ENCODE data around the gene UHMK1. TPM values are rescaled to one million over a fixed set of nuclear protein-coding genes. Genes with fewer than 3 reads are reported as not detected.

UHMK1 gene
- total and polyA plus RNA-seq, 2 of the 4 experiments (the other 2 are of a cell fraction), result 15.6 to 57.9 TPM

DNA sequence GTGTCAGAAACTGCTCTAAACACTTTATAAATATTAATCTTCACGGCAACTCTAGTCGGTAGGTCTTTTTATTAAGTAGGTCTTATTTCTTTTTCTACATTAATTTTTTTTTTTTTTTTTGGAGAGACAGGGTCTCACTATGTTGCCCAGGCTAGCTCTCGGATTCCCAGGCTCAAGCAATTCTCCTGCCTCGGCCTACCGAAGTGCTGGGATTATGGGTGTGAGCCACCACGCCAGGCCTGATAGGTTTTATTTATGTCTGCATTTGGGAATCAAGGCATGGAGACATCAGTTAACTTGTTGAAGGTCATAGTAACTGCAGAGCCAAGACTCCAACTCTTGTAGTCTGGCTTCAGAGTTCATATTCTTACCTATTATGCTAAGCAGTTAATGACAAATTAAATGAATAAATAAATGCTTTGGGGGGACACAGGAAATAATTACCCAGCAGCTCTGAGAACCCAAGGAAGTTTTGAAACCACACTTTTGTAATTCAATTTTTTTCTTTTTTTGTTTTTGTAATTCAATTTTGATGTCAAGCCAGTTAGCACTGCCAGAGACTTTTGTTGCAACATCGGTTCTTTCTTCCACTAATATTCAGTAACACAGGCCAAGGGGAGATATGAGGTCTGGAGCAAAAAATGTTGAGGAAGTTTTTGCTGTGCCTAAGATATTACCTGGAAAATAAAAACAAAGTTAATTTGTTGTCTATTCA is 54.5 kb downstream of the UHMK1 start:
- no TSS peak for BruUV-seq (replicated peaks)
- intact Hi-C loops (cut with micrococcal nuclease), result no loop called here

More for the DNA sequence above, 54.5 kb downstream of the UHMK1 start:
- no peak overlapping the region for H2AK5ac ChIP-seq (ENCODE audit: low read depth, low read length)
- no peak overlapping the region for H4K91ac ChIP-seq (ENCODE audit: insufficient read depth, low read depth, low read length)
- H3K18ac ChIP-seq (ENCODE audit: low read depth, low read length), result no peak overlapping the region
- H3K27me3 ChIP-seq (ENCODE audit: control insufficient read depth, insufficient read depth, low read length), result no peaks in the 10 kb centered on the region
- H3K4me2 ChIP-seq (ENCODE audit: low read depth, low read length), result no peak overlapping the region
- ChIA-PET POLR2A (ENCODE audit: unreplicated experiment) (no interaction called here), CTCF (no interaction called here)
- no peak overlapping the region for H3K14ac ChIP-seq (replicated peaks; ENCODE audit: low read depth, low read length)
- no peak overlapping the region for H2BK120ac ChIP-seq (ENCODE audit: low read depth, low read length)
- H3K23ac ChIP-seq (ENCODE audit: low read depth, low read length), result no peak overlapping the region
- no peak overlapping the region for H3K27ac ChIP-seq (ENCODE audit: insufficient read depth, low read length)
- no peak overlapping the region for H2BK20ac ChIP-seq (ENCODE audit: low read depth, low read length)
- WGBS, 2 experiments (ENCODE audit: extremely low coverage in 2 of 2, insufficient read length in 1 of 2), result no CpG with 5 or more reads among the region's 7 CpGs
- H3K79me1 ChIP-seq (ENCODE audit: low read depth in 1 of 2, low read length in 2 of 2), result no peaks in the 10 kb centered on the region
- H4K20me1 ChIP-seq (ENCODE audit: insufficient read depth, low read length), result no peaks in the 10 kb centered on the region
- H3K9me1 ChIP-seq (ENCODE audit: insufficient read depth, low read length), result no peaks in the 10 kb centered on the region
- H3K9me3 ChIP-seq (ENCODE audit: control insufficient read depth, insufficient read depth, low read length), result no peaks in the 10 kb centered on the region
- in situ Hi-C loops (cut with MboI; ENCODE audit: low sequenced_read_pairs), result no loop called here
- no peak overlapping the region for H2AK9ac ChIP-seq (replicated peaks; ENCODE audit: low read depth, low read length, poor library complexity)
- ATAC-seq (ENCODE audit: low read depth) (no peak; the same call in 1 of the 2 replicates), DNase-seq (no peak)
- no peaks in the 10 kb centered on the region for H3K36me3 ChIP-seq (ENCODE audit: control insufficient read depth, insufficient read depth, low read length)
- no peak overlapping the region for H2BK15ac ChIP-seq (ENCODE audit: low read depth, low read length)
- dilution Hi-C loops (cut with HindIII; ENCODE audit: low sequenced_read_pairs, unreplicated experiment), result no loop called here
- no peak overlapping the region for H3K56ac ChIP-seq (ENCODE audit: extremely low read depth, insufficient read depth, low read length)
- TF ChIP-seq RFX5 (IDR thresholded peaks at IDR 0.05; ENCODE audit: low read depth, low read length) (no peak), POLR2A (IDR thresholded peaks at IDR 0.05; ENCODE audit: low read depth, low read length) (no peak), CTCF (conservative IDR thresholded peaks at IDR 0.05; ENCODE audit: low read depth, low read length) (no peak), ELK1 (IDR thresholded peaks at IDR 0.05; ENCODE audit: borderline replicate concordance, low read depth, low read length) (no peak), CHD1 (IDR thresholded peaks at IDR 0.05; ENCODE audit: low read depth, low read length) (no peak), MXI1 (IDR thresholded peaks at IDR 0.05; ENCODE audit: borderline replicate concordance, low read depth, low read length) (no peak), MAFK (IDR thresholded peaks at IDR 0.05; ENCODE audit: low read depth, low read length) (no peak), BHLHE40 (IDR thresholded peaks at IDR 0.05; ENCODE audit: low read depth, low read length) (no peak), FOS (IDR thresholded peaks at IDR 0.05; ENCODE audit: low read depth, low read length) (no peak), SMC3 (IDR thresholded peaks at IDR 0.05; ENCODE audit: low read depth, low read length) (no peak), RAD21 (IDR thresholded peaks at IDR 0.05; ENCODE audit: low read length) (no peak), MAZ (IDR thresholded peaks at IDR 0.05; ENCODE audit: borderline replicate concordance, low read depth, low read length) (no peak)
- TF ChIP-seq, protein P1, sequence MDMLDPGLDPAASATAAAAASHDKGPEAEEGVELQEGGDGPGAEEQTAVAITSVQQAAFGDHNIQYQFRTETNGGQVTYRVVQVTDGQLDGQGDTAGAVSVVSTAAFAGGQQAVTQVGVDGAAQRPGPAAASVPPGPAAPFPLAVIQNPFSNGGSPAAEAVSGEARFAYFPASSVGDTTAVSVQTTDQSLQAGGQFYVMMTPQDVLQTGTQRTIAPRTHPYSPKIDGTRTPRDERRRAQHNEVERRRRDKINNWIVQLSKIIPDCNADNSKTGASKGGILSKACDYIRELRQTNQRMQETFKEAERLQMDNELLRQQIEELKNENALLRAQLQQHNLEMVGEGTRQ (IDR thresholded peaks at IDR 0.05; ENCODE audit: low read depth, low read length), result no peak
- no peak overlapping the region for H3K4ac ChIP-seq (ENCODE audit: low read depth, low read length)
- no peak overlapping the region for H3K9ac ChIP-seq (ENCODE audit: low read depth, low read length)
- no peak overlapping the region for H4K5ac ChIP-seq (ENCODE audit: low read depth, low read length)
- H4K8ac ChIP-seq (ENCODE audit: low read depth in 2 of 2, low read length in 2 of 2), result no peak overlapping the region
- no peak overlapping the region for H2BK5ac ChIP-seq (ENCODE audit: low read depth, low read length, poor library complexity, severe bottlenecking)
- no peak overlapping the region for H2AFZ ChIP-seq (replicated peaks; ENCODE audit: low read length, poor library complexity)
- H3K4me1 ChIP-seq (ENCODE audit: control insufficient read depth, insufficient read depth, low read length), result peaks cover 4% of the 10 kb centered on the region; the same call in 1 of the 2 replicates
- H3K4me3 ChIP-seq (ENCODE audit: insufficient read depth, low read depth, low read length), result no peak overlapping the region

Measured in IMR-90 (cell line).